SK-N-SH (cell line): ENCODE data around the gene MEIKIN.

Source experiments
- CTCF ChIP-seq: fragments of 200-600 bp; sonication (generic); IDR thresholded peaks from 2 replicates; pipeline ENCODE4 v1.6.1; 2017; ENCODE audit warnings: antibody characterized with exemption, mild to moderate bottlenecking, moderate library complexity
- FOSL2 ChIP-seq: IDR thresholded peaks from 2 replicates; pipeline ENCODE4 v1.4.0; 2012; ENCODE audit warnings: low read depth, mild to moderate bottlenecking, moderate library complexity, borderline replicate concordance
- GABPA ChIP-seq: IDR thresholded peaks from 2 replicates; pipeline ENCODE4 v1.4.0; 2012; ENCODE audit warnings: low read depth, mild to moderate bottlenecking
- NFIC ChIP-seq: IDR thresholded peaks from 2 replicates; pipeline ENCODE4 v1.4.0; 2012; ENCODE audit warnings: borderline replicate concordance
- POLR2AphosphoS5 ChIP-seq: IDR thresholded peaks from 2 replicates; pipeline ENCODE4 v1.6.1; 2012; ENCODE audit warnings: low read depth, low read length
- RFX5 ChIP-seq: IDR thresholded peaks from 2 replicates; pipeline ENCODE4 v1.6.1; 2012; ENCODE audit warnings: mild to moderate bottlenecking, improper control_type of control experiment, low read length
- RXRA ChIP-seq: IDR thresholded peaks from 2 replicates; pipeline ENCODE4 v1.4.0; 2012; ENCODE audit warnings: low read depth, mild to moderate bottlenecking, borderline replicate concordance
- SIN3A ChIP-seq: IDR thresholded peaks from 2 replicates; pipeline ENCODE4 v1.6.1; 2012; ENCODE audit warnings: low read depth, mild to moderate bottlenecking, low read length, moderate library complexity, borderline replicate concordance

GRCh38 chr5:131965826-131966415, 20.5 kb upstream of the MEIKIN start:
- TF ChIP-seq RFX5 (no peak), CTCF (no peak), SIN3A (no peak), NFIC (no peak), RXRA (no peak), POLR2AphosphoS5 (no peak), GABPA (no peak), FOSL2 (no peak)
